Skeletal muscle tissue (tissue), 4 donors: ENCODE data around the gene BAIAP3. TPM values are rescaled to one million over a fixed set of nuclear protein-coding genes. Genes with fewer than 3 reads are reported as not detected.
"Not testable (repeated sequence)": the region's sequence is repeated elsewhere in the genome, so short reads cannot be mapped to it uniquely, and the experiment has no call there.

Experiments
- H3K27ac ChIP-seq: one replicate; pipeline ENCODE4 v1.7.0; 2013; ENCODE audit warnings: mild to moderate bottlenecking, low read depth, low read length, inconsistent platforms
- H3K27me3 ChIP-seq, 3 donors: one replicate each; pipeline ENCODE4 v1.7.0; 2013; ENCODE audit warnings: low read length in 3 of 3; ENCODE audit not compliant: control insufficient read depth in 3 of 3, insufficient read depth in 3 of 3
- H3K36me3 ChIP-seq, 3 donors: one replicate each; pipeline ENCODE4 v1.7.0; 2013; ENCODE audit warnings: low read length in 3 of 3; ENCODE audit not compliant: control insufficient read depth in 3 of 3, insufficient read depth in 3 of 3
- H3K4me1 ChIP-seq, 3 donors: one replicate each; pipeline ENCODE4 v1.7.0; 2013; ENCODE audit warnings: low read length in 3 of 3, mild to moderate bottlenecking in 3 of 3; ENCODE audit not compliant: control insufficient read depth in 3 of 3, insufficient read depth in 3 of 3
- H3K4me3 ChIP-seq, 3 donors: one replicate each; pipeline ENCODE4 v1.7.0; 2013; ENCODE audit warnings: low read length in 3 of 3
- H3K9ac ChIP-seq, 3 donors: one replicate each; pipeline ENCODE4 v1.7.0; 2013; ENCODE audit warnings: low read length in 3 of 3, mild to moderate bottlenecking in 3 of 3, moderate library complexity in 2 of 3, low read depth in 1 of 3
- H3K9me3 ChIP-seq, 3 donors: one replicate each; pipeline ENCODE4 v1.7.0; 2013; ENCODE audit warnings: low read length in 3 of 3; ENCODE audit not compliant: control insufficient read depth in 3 of 3
- total RNA-seq: library from RNA; depleted of rRNA; stranded (reverse); fragments of >200 nt; gene quantifications from one replicate; pipeline ENCODE4 v1.2.3, GENCODE V29; 2014
- donor health status: Osteomylitis.

Gene BAIAP3
- total RNA-seq, 1 donor from 2014 or later, result 1.0 TPM

DNA sequence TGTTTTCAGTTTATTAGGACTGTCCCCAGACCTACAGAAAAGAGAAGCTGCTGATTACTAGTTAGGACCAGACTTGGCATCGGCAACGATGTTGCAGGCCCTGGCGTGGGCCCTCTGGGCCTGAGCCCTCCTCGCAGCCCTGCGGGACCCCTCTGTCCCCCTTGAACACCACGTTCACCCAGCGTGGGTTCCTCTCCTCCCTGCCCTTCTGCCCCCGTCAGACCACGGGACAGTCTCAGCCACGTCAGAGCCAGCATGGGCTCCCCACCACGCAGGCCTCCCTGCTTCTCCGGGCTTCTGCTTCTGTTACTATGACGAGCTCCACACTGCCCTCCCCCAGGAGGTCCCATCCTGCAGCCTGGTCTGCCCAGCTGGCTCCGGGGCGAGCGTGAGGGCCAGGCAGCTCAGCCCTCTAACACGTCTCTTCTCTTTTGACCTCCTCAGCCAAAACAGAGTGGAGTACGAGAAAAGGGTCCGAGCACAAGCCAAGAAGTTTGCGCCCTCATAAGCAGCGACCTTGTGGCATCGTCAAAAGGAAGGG is 9.1 kb upstream of the BAIAP3 start:
- Histone ChIP-seq H3K9ac (no peak overlapping the region), H3K36me3 (peaks cover 38 to 45% (median 44%) of the 10 kb centered on the region in 3 donors), H3K27ac (no peak overlapping the region), H3K27me3 (no peaks in the 10 kb centered on the region), H3K9me3 (no peaks in the 10 kb centered on the region), H3K4me3 (no peak overlapping the region), H3K4me1 (peaks cover 0 to 2% (median 0%) of the 10 kb centered on the region in 3 donors)

- Histone ChIP-seq H3K4me1 (peaks cover 0 to 2% (median 0%) of the 10 kb centered on the region in 3 donors), H3K4me3 (no peak overlapping the region), H3K9me3 (no peaks in the 10 kb centered on the region), H3K27ac (no peak overlapping the region), H3K9ac (no peak overlapping the region), H3K36me3 (peaks cover 29 to 37% (median 35%) of the 10 kb centered on the region in 3 donors), H3K27me3 (peaks cover 0 to 4% (median 0%) of the 10 kb centered on the region in 3 donors)
These were observed 8.2 kb upstream of the BAIAP3 start for GRCh38 chr16:1325261-1325660.

DNA sequence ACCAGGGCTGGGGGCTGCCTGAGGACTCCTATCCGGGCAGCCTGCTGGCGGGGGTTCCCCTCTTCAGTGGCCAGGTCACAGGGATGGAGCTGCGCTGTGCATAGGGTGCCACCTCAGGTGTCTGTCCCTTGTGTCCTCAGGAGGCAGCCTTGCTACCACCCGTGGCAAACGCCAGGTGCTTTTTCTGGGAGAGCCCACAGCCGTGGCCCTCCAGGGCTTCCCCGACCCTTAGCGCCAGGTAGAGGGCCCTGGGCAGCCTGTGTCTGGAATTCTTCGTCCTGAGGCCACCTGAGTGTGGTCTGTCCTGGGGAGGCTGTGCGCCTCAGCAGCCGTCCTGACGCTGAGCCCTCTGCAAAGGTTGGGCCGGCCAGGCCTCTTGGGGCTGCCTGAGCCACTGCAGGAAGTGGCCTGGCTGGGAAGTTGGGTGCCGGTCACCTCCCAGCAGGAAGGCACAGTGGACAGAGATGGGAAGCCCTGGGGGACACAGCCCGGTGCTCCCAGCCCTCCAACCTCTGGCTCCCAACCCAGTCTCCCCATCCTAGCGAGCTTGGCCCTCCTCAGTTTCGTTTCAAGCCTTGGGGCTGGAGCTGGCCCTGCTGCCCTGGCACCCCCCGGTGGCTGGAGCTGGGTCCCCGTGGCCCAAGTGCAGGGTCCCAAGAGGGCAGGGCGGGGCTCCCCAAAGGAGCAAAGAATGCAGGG is 7.6 kb upstream of the BAIAP3 start:
- Histone ChIP-seq H3K9ac (no peak overlapping the region), H3K4me1 (peaks cover 0 to 2% (median 0%) of the 10 kb centered on the region in 3 donors), H3K36me3 (peaks cover 23 to 31% (median 30%) of the 10 kb centered on the region in 3 donors), H3K27me3 (peaks cover under 1 to 9% (median under 1%) of the 10 kb centered on the region in 3 donors), H3K27ac (no peak overlapping the region), H3K4me3 (no peak overlapping the region), H3K9me3 (peaks cover 0 to 2% (median 0%) of the 10 kb centered on the region in 3 donors)

GRCh38 chr16:1326391-1326790 is 7.1 kb upstream of the BAIAP3 start:
- H3K4me3 ChIP-seq, result no peak overlapping the region
- peaks cover 1 to 3% (median 2%) of the 10 kb centered on the region in 3 donors for H3K4me1 ChIP-seq
- no peak overlapping the region for H3K9ac ChIP-seq
- H3K27ac ChIP-seq, result no peak overlapping the region
- peaks cover 6 to 15% (median 6%) of the 10 kb centered on the region in 3 donors for H3K27me3 ChIP-seq
- H3K9me3 ChIP-seq, result peaks cover 0 to 2% (median 0%) of the 10 kb centered on the region in 3 donors
- H3K36me3 ChIP-seq, result peaks cover 17 to 27% (median 27%) of the 10 kb centered on the region in 3 donors

GRCh38 chr16:1326946-1327618 is 6.4 kb upstream of the BAIAP3 start:
- peaks cover 13 to 22% (median 13%) of the 10 kb centered on the region in 3 donors for H3K27me3 ChIP-seq
- no peak overlapping the region for H3K27ac ChIP-seq

GRCh38 chr16:1327619-1327947 is 5.9 kb upstream of the BAIAP3 start:
- Histone ChIP-seq H3K9ac (no peak overlapping the region), H3K4me1 (peaks cover 3 to 10% (median 10%) of the 10 kb centered on the region in 3 donors), H3K27ac (no peak overlapping the region), H3K4me3 (no peak overlapping the region), H3K27me3 (peaks cover 18 to 27% (median 18%) of the 10 kb centered on the region in 3 donors), H3K9me3 (peaks cover 0 to 2% (median 0%) of the 10 kb centered on the region in 3 donors), H3K36me3 (peaks cover 17 to 22% (median 21%) of the 10 kb centered on the region in 3 donors)

More at GRCh38 chr16:1326946-1327618, 6.4 kb upstream of the BAIAP3 start:
- peaks cover 3 to 10% (median 9%) of the 10 kb centered on the region in 3 donors for H3K4me1 ChIP-seq
- H3K9ac ChIP-seq, result no peak overlapping the region
- peaks cover 17 to 23% (median 22%) of the 10 kb centered on the region in 3 donors for H3K36me3 ChIP-seq
- no peak overlapping the region for H3K4me3 ChIP-seq
- H3K9me3 ChIP-seq, result peaks cover 0 to 2% (median 0%) of the 10 kb centered on the region in 3 donors

DNA sequence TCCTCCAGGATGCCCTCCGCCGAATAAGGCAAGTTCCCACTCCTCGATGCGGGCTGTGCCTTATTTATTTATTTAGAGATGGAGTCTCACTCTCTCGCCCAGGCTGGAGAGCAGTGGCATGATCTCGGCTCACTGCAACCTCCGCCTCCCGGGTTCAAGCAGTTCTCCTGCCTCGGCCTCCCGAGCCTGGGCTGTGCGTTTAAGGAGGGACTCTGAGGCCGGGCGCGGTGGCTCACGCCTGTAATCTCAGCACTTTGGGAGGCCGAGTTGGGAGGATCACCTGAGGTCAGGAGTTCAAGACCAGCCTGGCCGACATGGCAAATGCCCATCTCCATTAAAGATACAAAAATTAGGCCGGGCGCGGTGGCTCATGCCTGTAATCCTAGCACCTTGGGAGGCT is 5.3 kb upstream of the BAIAP3 start:
- Histone ChIP-seq H3K36me3 (peaks cover 17 to 22% (median 20%) of the 10 kb centered on the region in 3 donors), H3K4me1 (peaks cover 3 to 14% (median 10%) of the 10 kb centered on the region in 3 donors), H3K27me3 (peaks cover 22 to 32% (median 23%) of the 10 kb centered on the region in 3 donors)
- H3K27ac ChIP-seq, H3K4me3 ChIP-seq, H3K9me3 ChIP-seq, H3K9ac ChIP-seq: not testable (repeated sequence)

- H3K4me1 ChIP-seq, result peaks cover 3 to 14% (median 10%) of the 10 kb centered on the region in 3 donors
- H3K9me3 ChIP-seq, result not testable (repeated sequence)
These were observed 4.5 kb upstream of the BAIAP3 start for GRCh38 chr16:1328961-1329360.

DNA sequence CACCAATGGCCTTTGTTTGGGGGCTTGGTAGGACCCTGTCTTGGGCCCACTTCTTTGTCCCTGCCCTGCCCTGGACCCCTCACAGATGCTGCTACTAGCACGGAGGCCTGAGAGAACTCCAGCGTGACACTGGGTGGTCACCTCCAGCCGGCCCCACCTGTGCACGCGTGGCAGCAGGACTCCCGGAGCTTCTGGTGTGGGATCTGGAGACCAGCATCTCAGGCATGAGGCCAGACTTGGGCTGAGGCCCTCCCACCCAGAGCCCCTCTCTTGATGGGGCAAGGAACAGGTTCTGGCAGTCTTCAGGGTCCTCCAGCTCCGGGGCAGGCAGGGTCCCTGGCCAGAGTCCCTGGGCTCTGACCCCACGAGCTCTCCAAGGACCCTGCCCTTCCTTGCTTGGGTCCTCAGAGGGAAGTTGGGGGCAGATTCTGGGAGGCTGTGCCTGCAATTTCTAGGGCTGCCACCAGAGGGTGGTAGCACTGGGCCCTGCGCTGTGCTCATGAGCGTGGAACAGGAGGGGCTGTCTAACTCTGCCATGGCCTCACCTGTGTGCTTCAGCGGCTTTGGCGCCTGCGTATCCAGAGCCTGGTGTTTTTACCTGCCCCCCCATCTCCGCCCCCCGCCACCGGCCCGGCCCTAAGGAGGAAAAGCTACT is 3.1 kb upstream of the BAIAP3 start:
- Histone ChIP-seq H3K27me3 (peaks cover 38 to 52% (median 39%) of the 10 kb centered on the region in 3 donors), H3K4me1 (peaks cover 3 to 14% (median 10%) of the 10 kb centered on the region in 3 donors), H3K36me3 (peaks cover 0 to 3% (median 2%) of the 10 kb centered on the region in 3 donors), H3K4me3 (no peak overlapping the region), H3K9me3 (peaks cover 0 to 2% (median 0%) of the 10 kb centered on the region in 3 donors), H3K27ac (no peak overlapping the region), H3K9ac (no peak overlapping the region)

More at GRCh38 chr16:1328961-1329360, 4.5 kb upstream of the BAIAP3 start:
- not testable (repeated sequence) for H3K9ac ChIP-seq, H3K27ac ChIP-seq, H3K4me3 ChIP-seq
- Histone ChIP-seq H3K36me3 (peaks cover 11 to 15% (median 13%) of the 10 kb centered on the region in 3 donors), H3K27me3 (peaks cover 26 to 39% (median 29%) of the 10 kb centered on the region in 3 donors)
